SK-N-SH treated with all-trans-retinoic acid at 6 μM for 48 hours (cell line): ENCODE results near the gene RAN.

Experiments used
- ATAC-seq: fragments of 200-7000 bp; cut with Tn5 transposase; 3 replicates; pipeline ENCODE4 v1.9.1; 2020; ENCODE audit warnings: mild to moderate bottlenecking, moderate library complexity
- ARNTL ChIP-seq: fragments of 450-650 bp; formaldehyde crosslinking; IDR thresholded peaks from 2 replicates; pipeline ENCODE4 v1.5.0; 2020; ENCODE audit warnings: low read depth, mild to moderate bottlenecking, moderate library complexity, borderline replicate concordance
- BACH2 ChIP-seq: fragments of 250-450 bp; sonication (Bioruptor Pico); IDR thresholded peaks from 2 replicates; pipeline ENCODE4 v1.9.0; 2021; ENCODE audit warnings: mild to moderate bottlenecking, borderline replicate concordance
- ESRRG ChIP-seq: fragments of 250-450 bp; sonication (Bioruptor Pico); IDR thresholded peaks from 2 replicates; pipeline ENCODE4 v1.6.1; 2021; ENCODE audit warnings: mild to moderate bottlenecking
- GLIS3 ChIP-seq: fragments of 250-450 bp; sonication (Bioruptor Pico); IDR thresholded peaks from 2 replicates; pipeline ENCODE4 v1.5.0; 2020; ENCODE audit warnings: mild to moderate bottlenecking, moderate library complexity
- ISL1 ChIP-seq: fragments of 250-450 bp; sonication (Bioruptor Pico); IDR thresholded peaks from 2 replicates; pipeline ENCODE4 v2.1.2; 2022; ENCODE audit warnings: mild to moderate bottlenecking, moderate library complexity
- OSR1 ChIP-seq: fragments of 250-450 bp; sonication (Bioruptor Pico); IDR thresholded peaks from 2 replicates; pipeline ENCODE4 v1.8.0; 2022; ENCODE audit warnings: moderate library complexity, mild to moderate bottlenecking, inconsistent platforms
- POU6F1 ChIP-seq: fragments of 250-450 bp; sonication (Bioruptor Pico); IDR thresholded peaks from 2 replicates; pipeline ENCODE4 v1.8.0; 2021; ENCODE audit warnings: low read depth, mild to moderate bottlenecking, moderate library complexity, borderline replicate concordance
- PPARA ChIP-seq: fragments of 250-450 bp; sonication (Bioruptor Pico); IDR thresholded peaks from 2 replicates; pipeline ENCODE4 v1.5.0; 2020; ENCODE audit warnings: mild to moderate bottlenecking, borderline replicate concordance
- RARB ChIP-seq: fragments of 250-450 bp; sonication (Bioruptor Pico); IDR thresholded peaks from 2 replicates; pipeline ENCODE4 v1.8.0; 2021; ENCODE audit warnings: mild to moderate bottlenecking, moderate library complexity
- SNAI2 ChIP-seq: fragments of 250-450 bp; sonication (Bioruptor Pico); IDR thresholded peaks from 2 replicates; pipeline ENCODE4 v1.5.0; 2020; ENCODE audit warnings: mild to moderate bottlenecking, moderate library complexity
- TCF4 ChIP-seq: fragments of 250-450 bp; sonication (Bioruptor Pico); IDR thresholded peaks from 2 replicates; pipeline ENCODE4 v1.8.0; 2021; ENCODE audit warnings: mild to moderate bottlenecking, moderate library complexity, borderline replicate concordance
- TOX ChIP-seq: fragments of 250-450 bp; sonication (Bioruptor Pico); IDR thresholded peaks from 2 replicates; pipeline ENCODE4 v1.8.0; 2021; ENCODE audit warnings: mild to moderate bottlenecking, moderate library complexity, borderline replicate concordance
- ZC3H10 ChIP-seq: fragments of 250-450 bp; sonication (Bioruptor Pico); IDR thresholded peaks from 2 replicates; pipeline ENCODE4 v1.5.1; 2021; ENCODE audit warnings: mild to moderate bottlenecking, moderate library complexity
- ZFP3 ChIP-seq: fragments of 250-450 bp; sonication (Bioruptor Pico); IDR thresholded peaks from 2 replicates; pipeline ENCODE4 v1.5.0; 2020; ENCODE audit warnings: mild to moderate bottlenecking, moderate library complexity
- ZFP30 ChIP-seq: fragments of 450-650 bp; formaldehyde crosslinking; IDR thresholded peaks from 2 replicates; pipeline ENCODE4 v1.5.0; 2022; ENCODE audit warnings: mild to moderate bottlenecking, moderate library complexity
- ZNF565 ChIP-seq: fragments of 450-650 bp; formaldehyde crosslinking; conservative IDR thresholded peaks from 2 replicates; pipeline ENCODE4 v1.5.0; 2020; ENCODE audit warnings: low read depth, mild to moderate bottlenecking, moderate library complexity
- ZNF70 ChIP-seq: fragments of 450-650 bp; formaldehyde crosslinking; IDR thresholded peaks from 2 replicates; pipeline ENCODE4 v1.5.0; 2020; ENCODE audit warnings: mild to moderate bottlenecking, moderate library complexity
- ZNF8 ChIP-seq: fragments of 450-650 bp; formaldehyde crosslinking; IDR thresholded peaks from 2 replicates; pipeline ENCODE4 v1.5.0; 2020; ENCODE audit warnings: mild to moderate bottlenecking, moderate library complexity
- TF ChIP-seq, protein P1 (sequence below): fragments of 250-450 bp; sonication (Bioruptor Pico); IDR thresholded peaks from 2 replicates; pipeline ENCODE4 v1.5.1; 2020; ENCODE audit warnings: low read depth, mild to moderate bottlenecking, moderate library complexity
- TF ChIP-seq, protein P2 (sequence below): fragments of 250-450 bp; sonication (Bioruptor Pico); IDR thresholded peaks from 2 replicates; pipeline ENCODE4 v1.5.0; 2020; ENCODE audit warnings: mild to moderate bottlenecking, moderate library complexity

Gene RAN

GRCh38 chr12:130909111-130909510 is 37.2 kb downstream of the RAN start:
- no peak for ATAC-seq
- TF ChIP-seq TCF4 (CRISPR knock-in tag) (no peak), ZNF565 (no peak), OSR1 (no peak), PPARA (no peak), TOX (CRISPR knock-in tag) (no peak), SNAI2 (CRISPR knock-in tag) (no peak), ZNF70 (CRISPR knock-in tag) (no peak), POU6F1 (CRISPR knock-in tag) (no peak), RARB (CRISPR knock-in tag) (no peak), GLIS3 (CRISPR knock-in tag) (no peak), ESRRG (CRISPR knock-in tag) (no peak), ZFP3 (CRISPR knock-in tag) (no peak)
- TF ChIP-seq, protein P1, sequence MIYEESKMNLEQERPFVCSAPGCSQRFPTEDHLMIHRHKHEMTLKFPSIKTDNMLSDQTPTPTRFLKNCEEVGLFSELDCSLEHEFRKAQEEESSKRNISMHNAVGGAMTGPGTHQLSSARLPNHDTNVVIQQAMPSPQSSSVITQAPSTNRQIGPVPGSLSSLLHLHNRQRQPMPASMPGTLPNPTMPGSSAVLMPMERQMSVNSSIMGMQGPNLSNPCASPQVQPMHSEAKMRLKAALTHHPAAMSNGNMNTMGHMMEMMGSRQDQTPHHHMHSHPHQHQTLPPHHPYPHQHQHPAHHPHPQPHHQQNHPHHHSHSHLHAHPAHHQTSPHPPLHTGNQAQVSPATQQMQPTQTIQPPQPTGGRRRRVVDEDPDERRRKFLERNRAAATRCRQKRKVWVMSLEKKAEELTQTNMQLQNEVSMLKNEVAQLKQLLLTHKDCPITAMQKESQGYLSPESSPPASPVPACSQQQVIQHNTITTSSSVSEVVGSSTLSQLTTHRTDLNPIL (CRISPR knock-in tag): no peak

- no peak for ATAC-seq
Observed at GRCh38 chr12:130911193-130911592, 39.3 kb downstream of the RAN start.

GRCh38 chr12:130911933-130912332 is 40.1 kb downstream of the RAN start:
- ATAC-seq: no peak
- TF ChIP-seq ZFP30 (CRISPR knock-in tag): no peak
- TF ChIP-seq ZNF8 (CRISPR knock-in tag): no peak

More at GRCh38 chr12:130911193-130911592, 39.3 kb downstream of the RAN start:
- TF ChIP-seq RARB (CRISPR knock-in tag): no peak
- TF ChIP-seq ESRRG (CRISPR knock-in tag): no peak
- TF ChIP-seq, protein P2, sequence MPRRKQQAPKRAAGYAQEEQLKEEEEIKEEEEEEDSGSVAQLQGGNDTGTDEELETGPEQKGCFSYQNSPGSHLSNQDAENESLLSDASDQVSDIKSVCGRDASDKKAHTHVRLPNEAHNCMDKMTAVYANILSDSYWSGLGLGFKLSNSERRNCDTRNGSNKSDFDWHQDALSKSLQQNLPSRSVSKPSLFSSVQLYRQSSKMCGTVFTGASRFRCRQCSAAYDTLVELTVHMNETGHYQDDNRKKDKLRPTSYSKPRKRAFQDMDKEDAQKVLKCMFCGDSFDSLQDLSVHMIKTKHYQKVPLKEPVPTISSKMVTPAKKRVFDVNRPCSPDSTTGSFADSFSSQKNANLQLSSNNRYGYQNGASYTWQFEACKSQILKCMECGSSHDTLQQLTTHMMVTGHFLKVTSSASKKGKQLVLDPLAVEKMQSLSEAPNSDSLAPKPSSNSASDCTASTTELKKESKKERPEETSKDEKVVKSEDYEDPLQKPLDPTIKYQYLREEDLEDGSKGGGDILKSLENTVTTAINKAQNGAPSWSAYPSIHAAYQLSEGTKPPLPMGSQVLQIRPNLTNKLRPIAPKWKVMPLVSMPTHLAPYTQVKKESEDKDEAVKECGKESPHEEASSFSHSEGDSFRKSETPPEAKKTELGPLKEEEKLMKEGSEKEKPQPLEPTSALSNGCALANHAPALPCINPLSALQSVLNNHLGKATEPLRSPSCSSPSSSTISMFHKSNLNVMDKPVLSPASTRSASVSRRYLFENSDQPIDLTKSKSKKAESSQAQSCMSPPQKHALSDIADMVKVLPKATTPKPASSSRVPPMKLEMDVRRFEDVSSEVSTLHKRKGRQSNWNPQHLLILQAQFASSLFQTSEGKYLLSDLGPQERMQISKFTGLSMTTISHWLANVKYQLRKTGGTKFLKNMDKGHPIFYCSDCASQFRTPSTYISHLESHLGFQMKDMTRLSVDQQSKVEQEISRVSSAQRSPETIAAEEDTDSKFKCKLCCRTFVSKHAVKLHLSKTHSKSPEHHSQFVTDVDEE (CRISPR knock-in tag): no peak
- no peak for TF ChIP-seq ZNF565
- TF ChIP-seq BACH2 (CRISPR knock-in tag): no peak
- TF ChIP-seq ZFP30 (CRISPR knock-in tag): no peak
- TF ChIP-seq ZFP3 (CRISPR knock-in tag): no peak

- ATAC-seq: no peak
- TF ChIP-seq OSR1: no peak
- no peak for TF ChIP-seq PPARA
- no peak for TF ChIP-seq ZNF8 (CRISPR knock-in tag)
- TF ChIP-seq, all 23 proteins: peak for 0
Observed at GRCh38 chr12:130916241-130916911, 44.5 kb downstream of the RAN start.

GRCh38 chr12:130917607-130918006 is 45.7 kb downstream of the RAN start:
- ATAC-seq: no peak
- no peak for TF ChIP-seq ZNF70 (CRISPR knock-in tag)
- no peak for TF ChIP-seq ZC3H10
- no peak for TF ChIP-seq POU6F1 (CRISPR knock-in tag)
- no peak for TF ChIP-seq TCF4 (CRISPR knock-in tag)
- TF ChIP-seq ZFP3 (CRISPR knock-in tag): no peak
- no peak for TF ChIP-seq PPARA
- no peak for TF ChIP-seq RARB (CRISPR knock-in tag)
- no peak for TF ChIP-seq GLIS3 (CRISPR knock-in tag)
- TF ChIP-seq BACH2 (CRISPR knock-in tag): no peak
- TF ChIP-seq, protein P2 (CRISPR knock-in tag): no peak
- TF ChIP-seq OSR1: no peak
- TF ChIP-seq ARNTL (CRISPR knock-in tag): no peak
- no peak for TF ChIP-seq ISL1 (CRISPR knock-in tag)
- no peak for TF ChIP-seq TOX (CRISPR knock-in tag)
- no peak for TF ChIP-seq ZNF8 (CRISPR knock-in tag)
- no peak for TF ChIP-seq SNAI2 (CRISPR knock-in tag)
